ENCODE data around the gene DNAJC24. TPM values are rescaled to one million over a fixed set of nuclear protein-coding genes. Genes with fewer than 3 reads are reported as not detected.
A peak's percentile ranks its signal among the peaks of the same experiment; 100 is the strongest.

Gene DNAJC24
- polyA plus RNA-seq, 1 donor from 2014 or later, result 47.3 TPM

GRCh38 chr11:31474083-31474482 is 104.4 kb downstream of the DNAJC24 start:
- no peak overlapping the region for H3K4me2 ChIP-seq (ENCODE audit: low read length)
- H3K9ac ChIP-seq (ENCODE audit: low read length), result no peak overlapping the region
- peaks cover 8% of the 10 kb centered on the region for H3K79me2 ChIP-seq (replicated peaks; ENCODE audit: insufficient read depth, low read length)
- H4K20me1 ChIP-seq (ENCODE audit: insufficient read depth), result no peaks in the 10 kb centered on the region
- no peaks in the 10 kb centered on the region for H3K36me3 ChIP-seq (ENCODE audit: insufficient read depth, low read length)
- no peak overlapping the region for H3K4me3 ChIP-seq (ENCODE audit: low read length)
- no peaks in the 10 kb centered on the region for H3F3A ChIP-seq (ENCODE audit: insufficient read depth, low read length, poor library complexity, severe bottlenecking)
- no peaks in the 10 kb centered on the region for H3K9me2 ChIP-seq (ENCODE audit: insufficient read depth, low read length)
- no peaks in the 10 kb centered on the region for H3K27me3 ChIP-seq (ENCODE audit: insufficient read depth, low read depth, low read length)
- no peak overlapping the region for H2AFZ ChIP-seq (ENCODE audit: low read depth, low read length)
- H3K9me3 ChIP-seq (ENCODE audit: low read length), result no peaks in the 10 kb centered on the region
- H3K27ac ChIP-seq (ENCODE audit: low read length), result peak overlapping the region; percentile 17
- TF ChIP-seq SMC3 (conservative IDR thresholded peaks at IDR 0.05; ENCODE audit: poor library complexity) (no peak), POLR2AphosphoS5 (IDR thresholded peaks at IDR 0.05) (peak; percentile 68), EP300 (conservative IDR thresholded peaks at IDR 0.05; ENCODE audit: poor library complexity, severe bottlenecking) (peak; percentile 74)

GRCh38 chr11:31477528-31478222 is 108.0 kb downstream of the DNAJC24 start:
- H3K9ac ChIP-seq (ENCODE audit: low read length), result no peak overlapping the region

More at GRCh38 chr11:31477528-31478222, 108.0 kb downstream of the DNAJC24 start:
- Histone ChIP-seq H4K20me1 (ENCODE audit: insufficient read depth) (no peaks in the 10 kb centered on the region), H3K9me2 (ENCODE audit: insufficient read depth, low read length) (no peaks in the 10 kb centered on the region), H3K9me3 (ENCODE audit: low read length) (no peaks in the 10 kb centered on the region), H2AFZ (ENCODE audit: low read depth, low read length) (no peak overlapping the region), H3K27me3 (ENCODE audit: insufficient read depth, low read depth, low read length) (no peaks in the 10 kb centered on the region), H3K4me2 (ENCODE audit: low read length) (no peak overlapping the region), H3K79me2 (replicated peaks; ENCODE audit: insufficient read depth, low read length) (peaks cover 28% of the 10 kb centered on the region), H3K4me3 (ENCODE audit: low read length) (no peak overlapping the region), H3F3A (ENCODE audit: insufficient read depth, low read length, poor library complexity, severe bottlenecking) (no peaks in the 10 kb centered on the region), H3K27ac (ENCODE audit: low read length) (no peak overlapping the region), H3K36me3 (ENCODE audit: insufficient read depth, low read length) (no peaks in the 10 kb centered on the region)
- TF ChIP-seq POLR2AphosphoS5 (IDR thresholded peaks at IDR 0.05), result no peak
- no peak for TF ChIP-seq RAD21 (conservative IDR thresholded peaks at IDR 0.05)
- no peak for TF ChIP-seq MXI1 (conservative IDR thresholded peaks at IDR 0.05; ENCODE audit: poor library complexity, severe bottlenecking)
- no peak for TF ChIP-seq EZH2 (IDR thresholded peaks at IDR 0.05; ENCODE audit: borderline replicate concordance, insufficient read depth, low read length, poor library complexity, severe bottlenecking)
- TF ChIP-seq EP300 (conservative IDR thresholded peaks at IDR 0.05; ENCODE audit: poor library complexity, severe bottlenecking), result no peak
- TF ChIP-seq, protein P1, sequence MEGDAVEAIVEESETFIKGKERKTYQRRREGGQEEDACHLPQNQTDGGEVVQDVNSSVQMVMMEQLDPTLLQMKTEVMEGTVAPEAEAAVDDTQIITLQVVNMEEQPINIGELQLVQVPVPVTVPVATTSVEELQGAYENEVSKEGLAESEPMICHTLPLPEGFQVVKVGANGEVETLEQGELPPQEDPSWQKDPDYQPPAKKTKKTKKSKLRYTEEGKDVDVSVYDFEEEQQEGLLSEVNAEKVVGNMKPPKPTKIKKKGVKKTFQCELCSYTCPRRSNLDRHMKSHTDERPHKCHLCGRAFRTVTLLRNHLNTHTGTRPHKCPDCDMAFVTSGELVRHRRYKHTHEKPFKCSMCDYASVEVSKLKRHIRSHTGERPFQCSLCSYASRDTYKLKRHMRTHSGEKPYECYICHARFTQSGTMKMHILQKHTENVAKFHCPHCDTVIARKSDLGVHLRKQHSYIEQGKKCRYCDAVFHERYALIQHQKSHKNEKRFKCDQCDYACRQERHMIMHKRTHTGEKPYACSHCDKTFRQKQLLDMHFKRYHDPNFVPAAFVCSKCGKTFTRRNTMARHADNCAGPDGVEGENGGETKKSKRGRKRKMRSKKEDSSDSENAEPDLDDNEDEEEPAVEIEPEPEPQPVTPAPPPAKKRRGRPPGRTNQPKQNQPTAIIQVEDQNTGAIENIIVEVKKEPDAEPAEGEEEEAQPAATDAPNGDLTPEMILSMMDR (IDR thresholded peaks at IDR 0.05; ENCODE audit: poor library complexity, severe bottlenecking), result no peak
- no peak for TF ChIP-seq REST (IDR thresholded peaks at IDR 0.05; ENCODE audit: borderline replicate concordance)
- no peak for TF ChIP-seq SMC3 (conservative IDR thresholded peaks at IDR 0.05; ENCODE audit: poor library complexity)
- no peak for TF ChIP-seq TAF1 (IDR thresholded peaks at IDR 0.05; ENCODE audit: low read depth)
